Transverse colon (tissue), 4 donors: ENCODE measurements around the gene SRSF4. TPM values are rescaled to one million over a fixed set of nuclear protein-coding genes. Genes with fewer than 3 reads are reported as not detected.

Experiments used
- DNase-seq: peaks from one replicate; pipeline ENCODE4 v3.0.0-alpha.2; 2019
- H3K27ac ChIP-seq, 4 donors: fragments of 200-600 bp; sonication (generic); 2 replicates each; pipeline ENCODE4 v1.5.1; 2016 to 2018; ENCODE audit warnings: inconsistent platforms in 4 of 4
- H3K27me3 ChIP-seq: fragments of 200-600 bp; sonication (generic); 2 replicates; pipeline ENCODE4 v1.5.1; 2017; ENCODE audit warnings: inconsistent platforms
- H3K36me3 ChIP-seq, 4 donors: fragments of 200-600 bp; sonication (generic); 2 replicates each; pipeline ENCODE4 v1.5.1; 2017 to 2019; ENCODE audit warnings: inconsistent platforms in 4 of 4
- H3K4me1 ChIP-seq, 4 donors: fragments of 200-600 bp; sonication (generic); 2 replicates each; pipeline ENCODE4 v1.5.1; 2017 to 2020; ENCODE audit warnings: inconsistent platforms in 4 of 4
- H3K4me3 ChIP-seq, 4 donors: fragments of 200-600 bp; sonication (generic); 1 replicate in 1 of 4; 2 replicates in 3 of 4; pipeline versions ENCODE4 v1.5.1 to v1.6.1; 2017 to 2019; ENCODE audit warnings: inconsistent platforms in 4 of 4
- H3K9me3 ChIP-seq, 2 donors: fragments of 200-600 bp; sonication (generic); 2 replicates each; pipeline ENCODE4 v1.5.1; 2017 to 2019; ENCODE audit warnings: inconsistent platforms in 2 of 2
- CTCF ChIP-seq, 5 experiments: fragments of 200-600 bp in 3 of 5; fragments of 450-650 bp in 2 of 5; sonication (generic) in 3 of 5; IDR thresholded peaks; 1 replicate in 2 of 5; 2 replicates in 3 of 5; pipeline ENCODE4 v1.5.1; 2016 to 2017; ENCODE audit warnings: antibody characterized with exemption in 5 of 5, inconsistent platforms in 3 of 5, mild to moderate bottlenecking in 2 of 5, moderate library complexity in 1 of 5
- EP300 ChIP-seq: sonication (generic); formaldehyde crosslinking; IDR thresholded peaks from one replicate; pipeline ENCODE4 v1.6.1; 2017; ENCODE audit warnings: antibody characterized with exemption, low read depth
- POLR2A ChIP-seq: fragments of 450-650 bp; IDR thresholded peaks from one replicate; pipeline ENCODE4 v1.6.1; 2016; ENCODE audit warnings: antibody characterized with exemption, mild to moderate bottlenecking, moderate library complexity
- POLR2AphosphoS5 ChIP-seq, 3 donors: sonication (generic); formaldehyde crosslinking; IDR thresholded peaks; one replicate each; pipeline ENCODE4 v1.6.1; 2016; ENCODE audit warnings: antibody characterized with exemption in 3 of 3
- WGBS, 2 donors: methylation state at CpG; one replicate each; pipeline ENCODE4 v1.1.5; 2018; ENCODE audit warnings: low coverage in 1 of 2; 5-methylcytosine and 5-hydroxymethylcytosine counted together
- in situ Hi-C, 4 donors: fragments of 200-750 bp; cut with MboI; loops; one replicate each; pipeline versions ENCODE4 v1.15.0 to v1.15.1; 2017; ENCODE audit warnings: low sequenced_read_pairs in 3 of 4, low pct_ligation_motif_present in 1 of 4, low pct_unique_long_range_greater_than_20kb in 1 of 4
- intact Hi-C: fragments of 100-400 bp; cut with DNase I; formaldehyde crosslinking; loops from one replicate; pipeline ENCODE4 v1.15.1; 2023; ENCODE audit warnings: low total_unique reads
- total RNA-seq, 4 donors: library from RNA; depleted of rRNA; stranded (reverse); fragments of >200 nt; gene quantifications; one replicate each; pipeline ENCODE4 v1.1.0, GENCODE V29; 2016

Gene SRSF4
- total RNA-seq, result 10 to 100 TPM; 67.3 to 98.0 (median 72.4) TPM

- peak; percentile 99 for DNase-seq
- TF ChIP-seq POLR2AphosphoS5 (IDR thresholded peaks at IDR 0.05) (peak; percentile 72 to 85 (median 84)), POLR2A (peak; percentile 69), EP300 (no peak), CTCF (IDR thresholded peaks at IDR 0.05) (peak; percentile 51 to 92 (median 72))
- WGBS, 2 donors, result 1% methylated on average over 84 of the region's 100 CpGs; no CpG with 5 or more reads in 1 of the 2 donors
- intact Hi-C loops, result loop anchor here (5.0 kb wide), 1 partner anchor 59 kb away; the partner anchor contains the start of gene TMEM200B
- H3K36me3 ChIP-seq, result peaks cover 0 to 6% (median 0%) of the 10 kb centered on the region in 4 donors
- H3K4me1 ChIP-seq, result peaks cover 28 to 55% (median 43%) of the 10 kb centered on the region in 4 donors
- no peaks in the 10 kb centered on the region for H3K9me3 ChIP-seq
- peak within 1 kb of the TSS; percentile 99 to 100 (median 100) for H3K27ac ChIP-seq
- H3K4me3 ChIP-seq, result peak within 1 kb of the TSS; percentile 91 to 99 (median 95)
- no peaks in the 10 kb centered on the region for H3K27me3 ChIP-seq
- in situ Hi-C loops, result no loop called here
Measured at GRCh38 chr1:29181413-29182225, at the start of gene SRSF4. SRSF4 (minus strand) TSS chr1:29181900; CDS start chr1:29181752, 148 bp downstream.

GRCh38 chr1:29230553-29231378 lies 49.1 kb upstream of the SRSF4 start, which contains the start of gene MECR:
MECR (minus strand) TSS chr1:29230934; CDS start chr1:29230906, 28 bp downstream.
- intact Hi-C loops (no loop called here), in situ Hi-C loops (loop anchor here (10.0 to 25.0 kb wide), 5 partner anchors 857 to 1484 kb away; partner anchors contain the start of gene MATN1 (in 1 of the 4))
- H3K27ac ChIP-seq, result peak within 1 kb of the TSS; percentile 63 to 88 (median 80)
- H3K4me1 ChIP-seq, result peaks cover 4 to 17% (median 13%) of the 10 kb centered on the region in 4 donors
- H3K9me3 ChIP-seq, result no peaks in the 10 kb centered on the region
- TF ChIP-seq EP300 (no peak), POLR2A (peak; percentile 75), CTCF (IDR thresholded peaks at IDR 0.05) (peak in 3 of 5 experiments; percentile 5 to 44 (median 7)), POLR2AphosphoS5 (IDR thresholded peaks at IDR 0.05) (peak; percentile 67 to 76 (median 67))
- WGBS, 2 donors, result 3 to 4% methylated on average over 6 to 29 of the region's 52 CpGs
- peaks cover 7% of the 10 kb centered on the region for H3K27me3 ChIP-seq
- peak within 1 kb of the TSS; percentile 63 to 89 (median 82) for H3K4me3 ChIP-seq
- H3K36me3 ChIP-seq, result no peaks in the 10 kb centered on the region
- peak; percentile 95 for DNase-seq

- intact Hi-C loops (no loop called here), in situ Hi-C loops (loop anchor here (10.0 to 25.0 kb wide), 5 partner anchors 857 to 1485 kb away; partner anchors contain the start of gene MATN1 (in 1 of the 4))
- 0 to 16% methylated on average over 3 to 4 of the region's 4 CpGs for WGBS, 2 donors
- H3K36me3 ChIP-seq, result no peaks in the 10 kb centered on the region
- peak overlapping the region; percentile 63 to 88 (median 80) for H3K27ac ChIP-seq
- peaks cover 2% of the 10 kb centered on the region for H3K27me3 ChIP-seq
- H3K4me1 ChIP-seq, result peaks cover 4 to 17% (median 13%) of the 10 kb centered on the region in 4 donors
- H3K9me3 ChIP-seq, result no peaks in the 10 kb centered on the region
- no peak for DNase-seq
- H3K4me3 ChIP-seq, result peak overlapping the region; percentile 63 to 89 (median 82)
- TF ChIP-seq POLR2AphosphoS5 (IDR thresholded peaks at IDR 0.05) (no peak), POLR2A (no peak), CTCF (IDR thresholded peaks at IDR 0.05) (no peak), EP300 (no peak)
Measured at GRCh38 chr1:29230204-29230552, 48.5 kb upstream of the SRSF4 start.
